Gastroesophageal sphincter (tissue), 3 donors: ENCODE results near the gene RUNX3.

Experiments used
- POLR2A ChIP-seq, 2 donors: fragments of 450-650 bp; IDR thresholded peaks; one replicate each; pipeline ENCODE4 v1.6.1; 2017; ENCODE audit warnings: antibody characterized with exemption in 2 of 2, mild to moderate bottlenecking in 2 of 2, moderate library complexity in 1 of 2
- TF ChIP-seq, protein P1 (sequence below), 4 experiments: fragments of 200-600 bp in 2 of 4; fragments of 450-650 bp in 2 of 4; sonication (generic) in 1 of 4; IDR thresholded peaks; one replicate each; pipeline ENCODE4 v1.5.1; 2017 to 2019; ENCODE audit warnings: antibody characterized with exemption in 4 of 4, mild to moderate bottlenecking in 2 of 4, moderate library complexity in 2 of 4

DNA sequence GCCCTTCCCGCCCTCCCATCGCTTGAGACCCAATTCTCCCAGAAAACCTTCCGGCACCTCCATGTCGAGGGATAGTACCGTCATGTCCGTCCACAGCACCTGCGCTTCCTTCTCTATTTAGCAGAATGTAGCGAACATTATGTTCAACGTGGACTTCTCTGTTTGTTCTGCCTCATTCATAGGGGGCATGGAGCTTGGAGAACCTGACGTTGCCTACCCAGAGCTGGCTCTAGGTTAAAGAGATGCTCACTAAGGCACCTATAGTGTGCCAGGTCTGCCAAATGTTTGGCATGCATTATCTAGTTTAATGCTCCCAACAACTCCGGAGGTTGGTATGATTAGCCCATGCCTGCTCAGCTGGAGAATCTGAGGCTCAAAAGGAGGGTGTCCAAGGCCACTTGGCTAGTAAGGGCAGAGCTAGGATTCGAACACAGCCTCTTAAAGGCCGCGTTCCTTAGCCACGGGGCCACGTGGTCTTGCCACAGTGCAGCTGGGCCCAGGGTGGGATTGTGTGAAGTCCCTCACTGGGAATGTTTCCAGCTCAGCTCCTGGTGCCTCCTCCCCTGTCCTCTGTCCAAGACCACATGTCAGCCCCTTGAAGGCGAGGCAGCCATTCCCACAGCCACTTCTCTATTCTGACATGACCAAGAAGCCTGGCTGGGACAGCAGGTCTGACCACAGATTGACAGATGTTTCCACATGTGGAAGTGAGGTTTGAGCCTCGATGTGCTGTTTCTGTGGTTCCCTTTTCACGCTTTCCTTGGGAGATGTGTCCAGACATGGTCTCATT, 57.8 kb downstream of the RUNX3 start:
- TF ChIP-seq, protein P1, sequence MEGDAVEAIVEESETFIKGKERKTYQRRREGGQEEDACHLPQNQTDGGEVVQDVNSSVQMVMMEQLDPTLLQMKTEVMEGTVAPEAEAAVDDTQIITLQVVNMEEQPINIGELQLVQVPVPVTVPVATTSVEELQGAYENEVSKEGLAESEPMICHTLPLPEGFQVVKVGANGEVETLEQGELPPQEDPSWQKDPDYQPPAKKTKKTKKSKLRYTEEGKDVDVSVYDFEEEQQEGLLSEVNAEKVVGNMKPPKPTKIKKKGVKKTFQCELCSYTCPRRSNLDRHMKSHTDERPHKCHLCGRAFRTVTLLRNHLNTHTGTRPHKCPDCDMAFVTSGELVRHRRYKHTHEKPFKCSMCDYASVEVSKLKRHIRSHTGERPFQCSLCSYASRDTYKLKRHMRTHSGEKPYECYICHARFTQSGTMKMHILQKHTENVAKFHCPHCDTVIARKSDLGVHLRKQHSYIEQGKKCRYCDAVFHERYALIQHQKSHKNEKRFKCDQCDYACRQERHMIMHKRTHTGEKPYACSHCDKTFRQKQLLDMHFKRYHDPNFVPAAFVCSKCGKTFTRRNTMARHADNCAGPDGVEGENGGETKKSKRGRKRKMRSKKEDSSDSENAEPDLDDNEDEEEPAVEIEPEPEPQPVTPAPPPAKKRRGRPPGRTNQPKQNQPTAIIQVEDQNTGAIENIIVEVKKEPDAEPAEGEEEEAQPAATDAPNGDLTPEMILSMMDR (IDR thresholded peaks at IDR 0.05) = no peak
- TF ChIP-seq POLR2A (IDR thresholded peaks at IDR 0.05) = no peak
